BE2C (cell line): Measurements from ENCODE around the gene MYH16. TPM values are rescaled to one million over a fixed set of nuclear protein-coding genes. Genes with fewer than 3 reads are reported as not detected.
"Not testable (repeated sequence)": the region's sequence is repeated elsewhere in the genome, so short reads cannot be mapped to it uniquely, and the experiment has no call there.

ENCODE experiments used
- DNase-seq: peaks from one replicate; pipeline ENCODE4 v3.0.0-alpha.2; 2020
- H3K27me3 ChIP-seq: fragments of 250-450 bp; sonication (Bioruptor Pico); 2 replicates; pipeline ENCODE4 v1.5.1; 2020; ENCODE audit warnings: mild to moderate bottlenecking
- H3K36me3 ChIP-seq: fragments of 250-450 bp; sonication (Bioruptor Pico); 2 replicates; pipeline ENCODE4 v1.5.1; 2020; ENCODE audit warnings: mild to moderate bottlenecking
- H3K4me1 ChIP-seq: fragments of 250-450 bp; sonication (Bioruptor Pico); 2 replicates; pipeline ENCODE4 v1.5.1; 2020
- H3K4me3 ChIP-seq: 2 replicates; pipeline ENCODE4 v1.5.1; 2011; ENCODE audit warnings: low read depth, low read length
- H3K9me3 ChIP-seq: fragments of 250-450 bp; sonication (Bioruptor Pico); 2 replicates; pipeline ENCODE4 v1.5.1; 2020
- CTCF ChIP-seq: IDR thresholded peaks from 2 replicates; pipeline ENCODE4 v1.5.1; 2012; ENCODE audit warnings: mild to moderate bottlenecking, low read depth, low read length
- polyA plus RNA-seq: library from polyadenylated mRNA; unstranded; fragments of >200 nt; gene quantifications from one replicate; pipeline ENCODE4 v1.2.1, GENCODE V29; 2012; ENCODE audit warnings: low read depth, missing spikeins; ENCODE audit not compliant: insufficient read length, insufficient read depth

Gene MYH16
- 0.08 TPM for polyA plus RNA-seq

GRCh38 chr7:99272476-99273045 lies at the start of gene MYH16:
Gene MYH16 (plus strand): TSS chr7:99272839.
- Histone ChIP-seq H3K9me3 (no peaks in the 10 kb centered on the region), H3K4me1 (no peaks in the 10 kb centered on the region), H3K27me3 (no peaks in the 10 kb centered on the region), H3K36me3 (no peaks in the 10 kb centered on the region), H3K4me3 (no peak within 1 kb of the TSS)
- TF ChIP-seq CTCF, result no peak
- no peak for DNase-seq

GRCh38 chr7:99224263-99224898 lies 48.3 kb upstream of the MYH16 start:
- DNase-seq, result peak; percentile 29
- H3K36me3 ChIP-seq, H3K4me3 ChIP-seq, H3K9me3 ChIP-seq, H3K27me3 ChIP-seq, H3K4me1 ChIP-seq: not testable (repeated sequence)

- peaks cover 3% of the 10 kb centered on the region; the same call in 1 of the 2 replicates for H3K4me1 ChIP-seq
- no peak for DNase-seq
- no peak overlapping the region for H3K4me3 ChIP-seq
- no peaks in the 10 kb centered on the region for H3K27me3 ChIP-seq
- no peaks in the 10 kb centered on the region for H3K36me3 ChIP-seq
- no peaks in the 10 kb centered on the region for H3K9me3 ChIP-seq
- TF ChIP-seq CTCF, result no peak
These were observed 47.8 kb upstream of the MYH16 start for GRCh38 chr7:99224899-99225265.

GRCh38 chr7:99229234-99229633 lies 43.4 kb upstream of the MYH16 start:
- no peak overlapping the region for H3K4me3 ChIP-seq

GRCh38 chr7:99232082-99232770 lies 40.4 kb upstream of the MYH16 start:
- no peaks in the 10 kb centered on the region for H3K9me3 ChIP-seq
- no peak for DNase-seq
- no peaks in the 10 kb centered on the region for H3K27me3 ChIP-seq

More at GRCh38 chr7:99229234-99229633, 43.4 kb upstream of the MYH16 start:
- TF ChIP-seq CTCF, result no peak
- no peak for DNase-seq
- Histone ChIP-seq H3K9me3 (no peaks in the 10 kb centered on the region), H3K27me3 (no peaks in the 10 kb centered on the region), H3K4me1 (peaks cover 3% of the 10 kb centered on the region; the same call in 1 of the 2 replicates), H3K36me3 (no peaks in the 10 kb centered on the region)

GRCh38 chr7:99232955-99233354 lies 39.7 kb upstream of the MYH16 start:
- not testable (repeated sequence) for H3K4me1 ChIP-seq, H3K4me3 ChIP-seq, H3K36me3 ChIP-seq, H3K9me3 ChIP-seq, DNase-seq, H3K27me3 ChIP-seq

More at GRCh38 chr7:99232082-99232770, 40.4 kb upstream of the MYH16 start:
- H3K36me3 ChIP-seq, result no peaks in the 10 kb centered on the region
- TF ChIP-seq CTCF, result no peak
- no peaks in the 10 kb centered on the region for H3K4me1 ChIP-seq
- H3K4me3 ChIP-seq, result no peak overlapping the region

GRCh38 chr7:99234185-99234584 lies 38.5 kb upstream of the MYH16 start:
- H3K4me3 ChIP-seq, result no peak overlapping the region
- no peaks in the 10 kb centered on the region for H3K9me3 ChIP-seq
- H3K27me3 ChIP-seq, result no peaks in the 10 kb centered on the region
- DNase-seq, result no peak
- no peaks in the 10 kb centered on the region for H3K4me1 ChIP-seq
- H3K36me3 ChIP-seq, result no peaks in the 10 kb centered on the region
- TF ChIP-seq CTCF, result no peak
